Liver (tissue), 9 donors: ENCODE measurements around the gene MYLIP. TPM values are rescaled to one million over a fixed set of nuclear protein-coding genes. Genes with fewer than 3 reads are reported as not detected.

Source experiments
- DNase-seq: peaks from one replicate; pipeline ENCODE4 v3.0.0-alpha.2; 2017; ENCODE audit warnings: low spot score
- H3K27ac ChIP-seq, 2 donors: one replicate each; pipeline ENCODE4 v1.7.0; 2013; ENCODE audit warnings: inconsistent platforms in 2 of 2, low read length in 2 of 2, control low read depth in 1 of 2, low read depth in 1 of 2, mild to moderate bottlenecking in 1 of 2
- H3K27me3 ChIP-seq, 4 donors: one replicate each; pipeline versions ENCODE4 v1.6.1 to v1.7.0; 2013; ENCODE audit warnings: low read length in 3 of 4, inconsistent platforms in 1 of 4, mild to moderate bottlenecking in 1 of 4, moderate library complexity in 1 of 4; ENCODE audit not compliant: control insufficient read depth in 4 of 4, insufficient read depth in 4 of 4
- H3K36me3 ChIP-seq, 4 donors: one replicate each; pipeline versions ENCODE4 v1.6.1 to v1.7.0; 2013; ENCODE audit warnings: low read length in 3 of 4, mild to moderate bottlenecking in 3 of 4, low read depth in 1 of 4, moderate library complexity in 1 of 4; ENCODE audit not compliant: control insufficient read depth in 4 of 4, insufficient read depth in 3 of 4
- H3K4me1 ChIP-seq, 4 donors: one replicate each; pipeline versions ENCODE4 v1.6.1 to v1.7.0; 2013; ENCODE audit warnings: low read length in 3 of 4, mild to moderate bottlenecking in 3 of 4, moderate library complexity in 1 of 4; ENCODE audit not compliant: control insufficient read depth in 4 of 4, insufficient read depth in 4 of 4
- H3K4me3 ChIP-seq, 3 donors: one replicate each; pipeline versions ENCODE4 v1.6.1 to v1.7.0; 2013; ENCODE audit warnings: low read length in 3 of 3, control low read depth in 1 of 3, low read depth in 1 of 3, mild to moderate bottlenecking in 1 of 3
- H3K9ac ChIP-seq, 2 donors: one replicate each; pipeline ENCODE4 v1.7.0; 2013; ENCODE audit warnings: low read length in 2 of 2, mild to moderate bottlenecking in 2 of 2, moderate library complexity in 2 of 2, control low read depth in 1 of 2, low read depth in 1 of 2
- H3K9me3 ChIP-seq, 4 donors: one replicate each; pipeline versions ENCODE4 v1.6.1 to v1.7.0; 2013; ENCODE audit warnings: low read length in 3 of 4; ENCODE audit not compliant: control insufficient read depth in 4 of 4
- CTCF ChIP-seq: fragments of 150-350 bp; IDR thresholded peaks from 2 replicates; pipeline ENCODE4 v1.5.1; 2017; ENCODE audit warnings: improper control_type of control experiment, low read depth, low read length; ENCODE audit not compliant: missing input control
- EGR1 ChIP-seq, 2 donors: IDR thresholded peaks; 2 replicates each; pipeline ENCODE4 v1.6.1; 2016 to 2018; ENCODE audit warnings: antibody characterized with exemption in 2 of 2, low read depth in 2 of 2
- FOXA1 ChIP-seq: IDR thresholded peaks from 2 replicates; pipeline ENCODE4 v1.6.1; 2016; ENCODE audit warnings: antibody characterized with exemption
- FOXA2 ChIP-seq: IDR thresholded peaks from 2 replicates; pipeline ENCODE4 v1.6.1; 2016; ENCODE audit warnings: antibody characterized with exemption
- GABPA ChIP-seq, 2 donors: IDR thresholded peaks in 1 of 2; conservative IDR thresholded peaks in 1 of 2; 2 replicates each; pipeline ENCODE4 v1.6.1; 2016; ENCODE audit warnings: antibody characterized with exemption in 2 of 2, mild to moderate bottlenecking in 1 of 2, moderate library complexity in 1 of 2
- HNF4A ChIP-seq, 2 donors: conservative IDR thresholded peaks; 2 replicates each; pipeline ENCODE4 v1.6.1; 2016; ENCODE audit warnings: antibody characterized with exemption in 2 of 2, mild to moderate bottlenecking in 2 of 2
- JUND ChIP-seq, 2 donors: IDR thresholded peaks; 2 replicates each; pipeline ENCODE4 v1.6.1; 2016; ENCODE audit warnings: antibody characterized with exemption in 2 of 2
- MAX ChIP-seq: IDR thresholded peaks from 2 replicates; pipeline ENCODE4 v1.6.1; 2016; ENCODE audit warnings: antibody characterized with exemption
- NR2F2 ChIP-seq: IDR thresholded peaks from 2 replicates; pipeline ENCODE4 v1.6.1; 2016; ENCODE audit warnings: antibody characterized with exemption
- REST ChIP-seq: IDR thresholded peaks from 2 replicates; pipeline ENCODE4 v1.6.1; 2016; ENCODE audit warnings: antibody characterized with exemption, mild to moderate bottlenecking
- RXRA ChIP-seq, 2 donors: IDR thresholded peaks; 2 replicates each; pipeline ENCODE4 v1.6.1; 2017 to 2018; ENCODE audit warnings: antibody characterized with exemption in 2 of 2, mild to moderate bottlenecking in 1 of 2
- SP1 ChIP-seq: IDR thresholded peaks from 2 replicates; pipeline ENCODE4 v1.6.1; 2018; ENCODE audit warnings: antibody characterized with exemption, mild to moderate bottlenecking
- TAF1 ChIP-seq: conservative IDR thresholded peaks from 2 replicates; pipeline ENCODE4 v1.6.1; 2016; ENCODE audit warnings: antibody characterized with exemption, mild to moderate bottlenecking
- YY1 ChIP-seq: IDR thresholded peaks from 2 replicates; pipeline ENCODE4 v1.6.1; 2016; ENCODE audit warnings: antibody characterized with exemption, mild to moderate bottlenecking
- WGBS: extraction: QIAGEN DNeasy Blood & Tissue Kit; methylation state at CpG from one replicate; pipeline ENCODE4 v1.1.7; 2013; 5-methylcytosine and 5-hydroxymethylcytosine counted together
- polyA plus RNA-seq, 2 donors: library from polyadenylated mRNA; stranded (reverse) in 1 of 2; unstranded in 1 of 2; fragments of 200-250 nt in 1 of 2; fragments of >200 nt in 1 of 2; fragmentation: Nextera tagmentation in 1 of 2; extraction: Ambion mirVana in 1 of 2; gene quantifications; one replicate each; pipeline versions ENCODE4 v1.2.1 to v1.2.3, GENCODE V29; 2013 to 2015
- total RNA-seq, 2 donors: library from RNA; depleted of rRNA; stranded (reverse); fragments of >200 nt; gene quantifications; one replicate each; pipeline ENCODE4 v1.2.3, GENCODE V29; 2014
- TF ChIP-seq, protein P1 (sequence below): IDR thresholded peaks from 2 replicates; pipeline ENCODE4 v1.6.1; 2016; ENCODE audit warnings: antibody characterized with exemption
- TF ChIP-seq, protein P2 (sequence below): IDR thresholded peaks from 2 replicates; pipeline ENCODE4 v1.6.1; 2016; ENCODE audit warnings: antibody characterized with exemption
- donor health status: healthy.
- donor health status: healthy.
- donor health status: healthy.
- donor health status: healthy.
- donor health status: healthy.

Gene MYLIP
- total and polyA plus RNA-seq, 4 donors: 2.7 to 29.4 (median 4.4) TPM

DNA sequence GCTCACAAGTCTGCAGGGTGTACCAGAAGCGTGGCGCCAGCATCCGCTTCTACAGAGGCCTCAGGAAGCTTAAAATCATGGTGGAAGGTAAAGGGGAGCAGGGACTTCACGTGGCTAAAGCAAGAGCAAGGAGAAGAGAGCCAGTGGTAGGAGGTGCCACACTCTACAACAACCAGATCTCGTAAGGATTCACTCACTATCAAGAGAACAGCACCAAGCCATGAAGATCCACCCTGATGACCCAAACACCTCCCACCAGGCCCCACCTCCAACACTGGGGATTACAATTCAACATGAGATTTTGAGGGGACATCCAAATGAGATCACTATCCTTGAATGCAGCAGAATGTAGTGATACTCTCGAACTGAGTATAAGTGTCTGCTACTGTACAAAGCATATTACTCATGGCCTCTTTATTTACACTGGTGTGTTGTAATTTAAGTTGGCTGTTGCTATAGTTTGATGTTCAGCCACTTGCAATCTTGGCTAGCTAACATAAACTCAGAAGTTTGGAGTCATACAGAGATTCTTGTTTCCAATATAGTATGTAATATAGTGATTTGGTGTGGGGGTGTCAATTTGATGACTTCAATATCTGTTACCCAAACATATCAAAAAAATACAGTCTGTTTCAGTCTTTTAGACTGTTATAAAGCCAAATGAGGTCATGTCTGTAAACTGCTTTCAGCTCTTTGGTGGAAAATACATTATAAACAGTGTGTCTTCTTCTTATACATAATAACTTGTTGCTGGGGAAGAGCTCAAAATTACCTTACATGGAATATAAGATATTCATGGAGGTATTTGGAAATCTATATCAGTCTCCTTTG, 39.4 kb upstream of the MYLIP start:
- Histone ChIP-seq H3K9me3 (no peaks in the 10 kb centered on the region), H3K27ac (no peak overlapping the region), H3K36me3 (no peaks in the 10 kb centered on the region), H3K4me3 (no peak overlapping the region), H3K27me3 (no peaks in the 10 kb centered on the region), H3K9ac (no peak overlapping the region), H3K4me1 (no peaks in the 10 kb centered on the region)
- TF ChIP-seq JUND (IDR thresholded peaks at IDR 0.05): no peak
- TF ChIP-seq RXRA (IDR thresholded peaks at IDR 0.05): no peak
- TF ChIP-seq NR2F2: no peak
- no peak for TF ChIP-seq FOXA2
- TF ChIP-seq FOXA1: no peak
- no peak for TF ChIP-seq CTCF
- no peak for TF ChIP-seq EGR1 (IDR thresholded peaks at IDR 0.05; ENCODE audit: low read depth in 2 of 2)
- TF ChIP-seq, protein P1, sequence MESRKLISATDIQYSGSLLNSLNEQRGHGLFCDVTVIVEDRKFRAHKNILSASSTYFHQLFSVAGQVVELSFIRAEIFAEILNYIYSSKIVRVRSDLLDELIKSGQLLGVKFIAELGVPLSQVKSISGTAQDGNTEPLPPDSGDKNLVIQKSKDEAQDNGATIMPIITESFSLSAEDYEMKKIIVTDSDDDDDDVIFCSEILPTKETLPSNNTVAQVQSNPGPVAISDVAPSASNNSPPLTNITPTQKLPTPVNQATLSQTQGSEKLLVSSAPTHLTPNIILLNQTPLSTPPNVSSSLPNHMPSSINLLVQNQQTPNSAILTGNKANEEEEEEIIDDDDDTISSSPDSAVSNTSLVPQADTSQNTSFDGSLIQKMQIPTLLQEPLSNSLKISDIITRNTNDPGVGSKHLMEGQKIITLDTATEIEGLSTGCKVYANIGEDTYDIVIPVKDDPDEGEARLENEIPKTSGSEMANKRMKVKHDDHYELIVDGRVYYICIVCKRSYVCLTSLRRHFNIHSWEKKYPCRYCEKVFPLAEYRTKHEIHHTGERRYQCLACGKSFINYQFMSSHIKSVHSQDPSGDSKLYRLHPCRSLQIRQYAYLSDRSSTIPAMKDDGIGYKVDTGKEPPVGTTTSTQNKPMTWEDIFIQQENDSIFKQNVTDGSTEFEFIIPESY: no peak
- TF ChIP-seq SP1: no peak
- TF ChIP-seq YY1: no peak
- TF ChIP-seq, protein P2, sequence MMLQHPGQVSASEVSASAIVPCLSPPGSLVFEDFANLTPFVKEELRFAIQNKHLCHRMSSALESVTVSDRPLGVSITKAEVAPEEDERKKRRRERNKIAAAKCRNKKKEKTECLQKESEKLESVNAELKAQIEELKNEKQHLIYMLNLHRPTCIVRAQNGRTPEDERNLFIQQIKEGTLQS: no peak
- DNase-seq: no peak
- 85% methylated on average over 6 of the region's 6 CpGs for WGBS

DNA sequence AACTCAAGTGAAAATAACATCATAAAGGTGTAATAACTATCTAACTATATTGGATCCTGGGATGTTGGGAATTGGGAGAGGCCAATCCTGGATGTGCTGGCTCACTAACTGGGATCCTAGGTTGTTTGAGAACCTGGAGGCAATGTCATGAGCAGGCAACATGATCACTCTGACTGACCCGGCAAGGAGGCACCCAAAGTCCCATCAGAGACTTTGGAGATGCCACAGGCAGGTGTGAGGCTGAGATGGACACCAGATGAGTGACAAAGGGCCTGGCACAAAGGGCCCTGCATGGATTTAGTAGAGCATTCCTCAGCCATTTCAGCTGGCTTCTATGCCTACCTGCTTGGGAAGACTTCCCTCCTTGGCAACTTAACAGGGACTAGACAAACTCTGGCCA, 38.4 kb upstream of the MYLIP start:
- WGBS: 95% methylated on average over 1 of the region's 1 CpG

More for the DNA sequence above, 38.4 kb upstream of the MYLIP start:
- H3K27ac ChIP-seq: no peak overlapping the region
- DNase-seq: no peak
- H3K36me3 ChIP-seq: no peaks in the 10 kb centered on the region
- H3K4me1 ChIP-seq: no peaks in the 10 kb centered on the region
- no peaks in the 10 kb centered on the region for H3K9me3 ChIP-seq
- H3K4me3 ChIP-seq: no peak overlapping the region
- no peaks in the 10 kb centered on the region for H3K27me3 ChIP-seq
- TF ChIP-seq GABPA (IDR thresholded peaks at IDR 0.05 in 1 of 2, conservative IDR thresholded peaks at IDR 0.05 in 1 of 2) (no peak), FOXA2 (no peak), NR2F2 (no peak), YY1 (no peak), CTCF (no peak), EGR1 (IDR thresholded peaks at IDR 0.05; ENCODE audit: low read depth in 2 of 2) (no peak), RXRA (IDR thresholded peaks at IDR 0.05) (no peak), TAF1 (no peak), REST (no peak), MAX (no peak), HNF4A (conservative IDR thresholded peaks at IDR 0.05) (no peak)
- no peak overlapping the region for H3K9ac ChIP-seq
